ENCODE measurements around the gene STARD13.

STARD13 gene

DNA sequence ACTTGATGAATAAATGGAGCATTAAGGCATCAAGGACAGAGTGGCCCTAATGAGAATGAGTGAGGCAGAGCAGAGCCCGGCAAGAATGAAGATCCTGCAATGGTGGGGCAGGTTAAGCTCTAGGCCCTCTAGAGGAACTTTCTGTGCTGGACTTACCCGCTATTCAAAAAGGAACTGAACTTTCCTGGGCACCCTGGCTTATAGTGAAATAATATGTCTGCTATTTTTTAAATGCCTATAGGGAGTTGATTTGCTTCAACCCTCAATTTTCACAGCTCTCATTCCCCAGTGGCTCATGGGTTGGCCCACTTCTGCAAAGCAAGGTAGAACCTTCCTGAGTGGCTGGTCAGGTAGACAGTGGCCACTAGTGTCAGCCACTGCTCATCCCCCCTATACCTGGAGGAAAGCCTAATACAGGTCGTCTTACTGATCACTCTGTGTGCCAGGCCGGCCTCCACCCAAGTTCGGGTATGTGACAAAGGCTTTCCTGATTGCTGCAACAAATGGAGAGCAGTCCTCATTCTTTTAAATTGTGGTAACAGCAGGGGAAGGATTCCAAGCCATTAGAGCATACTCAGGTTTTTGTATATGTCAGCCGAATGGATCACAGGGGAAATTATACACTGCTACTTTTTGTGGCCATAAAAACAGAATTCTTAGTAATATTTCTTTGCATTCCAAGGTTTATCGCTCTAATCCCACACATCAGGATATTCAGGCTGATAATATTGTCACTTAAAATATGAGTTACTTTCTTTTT lies 166.4 kb downstream of the STARD13 start:
- Histone ChIP-seq H3K27ac (ENCODE audit: low read depth, low read length) (no peak overlapping the region), H3K36me3 (ENCODE audit: control insufficient read depth, insufficient read depth, low read length) (no peaks in the 10 kb centered on the region), H3K27me3 (ENCODE audit: control insufficient read depth, insufficient read depth, low read length) (no peaks in the 10 kb centered on the region), H3K9me3 (ENCODE audit: control insufficient read depth, insufficient read depth, low read length) (no peaks in the 10 kb centered on the region), H3K9ac (ENCODE audit: low read depth, low read length) (no peak overlapping the region), H3K4me3 (ENCODE audit: low read depth, low read length) (no peak overlapping the region), H3K4me1 (ENCODE audit: control insufficient read depth, insufficient read depth, low read length) (peaks cover 13% of the 10 kb centered on the region)

- Histone ChIP-seq H3K9me3 (ENCODE audit: control insufficient read depth, insufficient read depth, low read length) (no peaks in the 10 kb centered on the region), H3K27ac (ENCODE audit: low read depth, low read length) (no peak overlapping the region), H3K27me3 (ENCODE audit: control insufficient read depth, insufficient read depth, low read length) (no peaks in the 10 kb centered on the region), H3K4me1 (ENCODE audit: control insufficient read depth, insufficient read depth, low read length) (no peaks in the 10 kb centered on the region), H3K9ac (ENCODE audit: low read depth, low read length) (no peak overlapping the region), H3K4me3 (ENCODE audit: low read depth, low read length) (no peak overlapping the region), H3K36me3 (ENCODE audit: control insufficient read depth, insufficient read depth, low read length) (no peaks in the 10 kb centered on the region)
These were observed 169.1 kb downstream of the STARD13 start for GRCh38 chr13:33116321-33117010.

- H3K4me3 ChIP-seq (ENCODE audit: low read depth, low read length), result no peak overlapping the region
- H3K27me3 ChIP-seq (ENCODE audit: control insufficient read depth, insufficient read depth, low read length), result no peaks in the 10 kb centered on the region
- no peak overlapping the region for H3K27ac ChIP-seq (ENCODE audit: low read depth, low read length)
- no peak overlapping the region for H3K9ac ChIP-seq (ENCODE audit: low read depth, low read length)
- H3K9me3 ChIP-seq (ENCODE audit: control insufficient read depth, insufficient read depth, low read length), result no peaks in the 10 kb centered on the region
- no peaks in the 10 kb centered on the region for H3K4me1 ChIP-seq (ENCODE audit: control insufficient read depth, insufficient read depth, low read length)
- no peaks in the 10 kb centered on the region for H3K36me3 ChIP-seq (ENCODE audit: control insufficient read depth, insufficient read depth, low read length)
These were observed 170.3 kb downstream of the STARD13 start for GRCh38 chr13:33115274-33115673.

DNA sequence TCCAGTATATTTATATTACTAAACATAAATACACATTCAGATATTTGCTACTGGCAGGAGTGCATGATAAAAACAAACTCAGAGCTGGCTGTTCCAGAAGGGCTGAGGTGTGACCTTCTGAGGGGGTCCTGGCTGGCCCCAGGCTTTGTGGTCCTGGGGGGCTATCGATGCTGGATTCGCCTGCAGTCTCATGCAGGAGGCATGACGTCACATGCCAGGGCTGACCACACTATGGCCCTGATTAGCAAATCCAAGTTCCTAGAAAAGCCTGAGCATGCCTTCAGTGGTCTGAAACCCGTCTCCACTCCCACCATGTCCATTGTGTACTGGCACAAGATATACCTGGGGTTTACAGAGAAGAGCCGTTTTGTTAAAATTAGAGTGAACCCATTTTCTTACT lies 171.4 kb downstream of the STARD13 start:
- Histone ChIP-seq H3K27ac (ENCODE audit: low read depth, low read length) (no peak overlapping the region), H3K4me3 (ENCODE audit: low read depth, low read length) (no peak overlapping the region), H3K36me3 (ENCODE audit: control insufficient read depth, insufficient read depth, low read length) (no peaks in the 10 kb centered on the region), H3K9me3 (ENCODE audit: control insufficient read depth, insufficient read depth, low read length) (no peaks in the 10 kb centered on the region), H3K9ac (ENCODE audit: low read depth, low read length) (no peak overlapping the region), H3K4me1 (ENCODE audit: control insufficient read depth, insufficient read depth, low read length) (no peaks in the 10 kb centered on the region), H3K27me3 (ENCODE audit: control insufficient read depth, insufficient read depth, low read length) (no peaks in the 10 kb centered on the region)

DNA sequence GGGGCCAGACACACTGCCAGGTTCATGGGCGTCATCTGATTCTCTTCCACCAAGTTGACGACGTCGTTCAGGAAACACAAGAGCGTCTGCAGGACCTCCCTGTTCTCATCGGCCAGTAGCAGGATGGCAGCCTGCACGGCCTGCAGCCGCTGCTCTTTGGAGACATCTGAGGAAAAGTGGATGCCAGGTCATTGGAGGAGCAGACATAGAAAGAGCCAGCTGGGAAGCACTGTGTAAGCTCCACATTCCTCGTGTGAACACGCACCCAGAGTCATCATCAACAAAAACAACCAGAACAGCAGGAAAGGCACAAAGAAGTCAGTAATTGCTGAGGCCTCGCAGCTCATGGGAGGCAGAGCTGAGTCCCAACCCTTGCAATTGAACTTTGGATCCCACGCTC lies 172.8 kb downstream of the STARD13 start:
- no peaks in the 10 kb centered on the region for H3K9me3 ChIP-seq (ENCODE audit: control insufficient read depth, insufficient read depth, low read length)
- H3K4me1 ChIP-seq (ENCODE audit: control insufficient read depth, insufficient read depth, low read length), result no peaks in the 10 kb centered on the region
- H3K27ac ChIP-seq (ENCODE audit: low read depth, low read length), result no peak overlapping the region
- H3K27me3 ChIP-seq (ENCODE audit: control insufficient read depth, insufficient read depth, low read length), result no peaks in the 10 kb centered on the region
- H3K36me3 ChIP-seq (ENCODE audit: control insufficient read depth, insufficient read depth, low read length), result no peaks in the 10 kb centered on the region
- H3K4me3 ChIP-seq (ENCODE audit: low read depth, low read length), result no peak overlapping the region
- no peak overlapping the region for H3K9ac ChIP-seq (ENCODE audit: low read depth, low read length)

DNA sequence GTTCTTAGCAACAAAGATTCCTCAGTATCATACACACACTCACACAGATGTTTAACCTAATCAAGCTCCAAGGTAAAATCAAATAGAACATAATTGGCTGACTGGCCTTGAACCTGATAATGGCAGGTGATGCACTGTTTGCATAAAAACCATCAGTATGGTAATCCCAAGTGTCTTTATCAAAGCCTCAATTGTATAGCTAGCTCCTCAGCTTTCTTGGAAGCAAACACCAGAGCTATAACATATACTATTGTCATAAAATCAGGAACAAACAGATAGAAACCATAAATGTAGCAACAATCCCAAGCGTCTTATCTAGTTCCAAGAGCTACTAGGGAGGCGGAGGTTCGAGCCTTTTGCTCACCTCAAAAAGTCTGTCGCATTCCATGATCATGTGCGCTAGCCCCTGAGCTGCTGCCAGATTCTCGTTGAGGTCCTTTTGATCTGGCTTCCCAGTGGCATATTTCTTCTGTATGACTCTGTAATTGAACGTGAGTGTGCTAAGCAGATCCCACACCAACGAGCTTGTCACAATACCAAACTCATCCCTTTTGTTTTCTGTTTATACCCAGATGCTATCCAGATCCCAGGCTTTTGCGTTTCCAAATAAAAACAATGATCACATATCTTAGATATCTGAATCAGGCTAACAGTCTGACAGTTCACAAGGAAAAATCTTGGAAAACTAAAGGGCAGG lies 174.0 kb downstream of the STARD13 start:
- Histone ChIP-seq H3K27me3 (ENCODE audit: control insufficient read depth, insufficient read depth, low read length) (no peaks in the 10 kb centered on the region), H3K36me3 (ENCODE audit: control insufficient read depth, insufficient read depth, low read length) (no peaks in the 10 kb centered on the region), H3K9me3 (ENCODE audit: control insufficient read depth, insufficient read depth, low read length) (no peaks in the 10 kb centered on the region), H3K9ac (ENCODE audit: low read depth, low read length) (no peak overlapping the region), H3K4me1 (ENCODE audit: control insufficient read depth, insufficient read depth, low read length) (no peaks in the 10 kb centered on the region), H3K27ac (ENCODE audit: low read depth, low read length) (no peak overlapping the region), H3K4me3 (ENCODE audit: low read depth, low read length) (no peak overlapping the region)

DNA sequence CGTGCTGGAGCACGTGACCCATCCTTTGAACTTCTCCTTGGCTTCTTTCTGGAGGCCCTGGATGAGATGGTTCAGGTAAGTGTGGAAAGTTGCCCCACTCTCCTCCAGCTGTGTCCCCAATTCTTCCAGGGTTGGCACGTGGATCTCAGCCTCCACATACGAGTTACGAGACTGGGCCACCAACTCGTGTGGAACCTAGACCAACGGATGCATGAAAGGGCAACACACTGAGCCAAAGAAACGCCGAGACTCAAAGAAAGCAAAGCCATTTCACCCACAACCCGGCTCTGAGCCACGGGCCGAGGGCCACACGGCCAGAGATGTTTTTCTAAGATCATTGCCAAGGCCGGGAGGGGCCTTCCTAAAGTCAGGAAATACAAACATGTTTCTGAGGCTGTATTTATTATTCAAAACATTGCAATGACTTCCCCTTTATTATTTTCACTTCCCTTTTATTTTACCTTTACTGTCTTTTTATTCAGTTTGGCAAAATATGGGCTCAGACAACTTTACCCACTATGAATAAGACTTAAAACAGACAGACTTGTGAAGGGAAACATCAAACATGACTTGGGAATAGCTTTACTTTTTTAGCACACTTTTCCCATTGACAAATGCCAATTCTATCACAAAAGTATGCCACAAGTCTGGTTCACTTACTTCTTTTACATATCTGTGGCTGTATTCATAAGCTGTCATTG lies 174.7 kb downstream of the STARD13 start:
- Histone ChIP-seq H3K9me3 (ENCODE audit: control insufficient read depth, insufficient read depth, low read length) (no peaks in the 10 kb centered on the region), H3K4me1 (ENCODE audit: control insufficient read depth, insufficient read depth, low read length) (no peaks in the 10 kb centered on the region), H3K4me3 (ENCODE audit: low read depth, low read length) (no peak overlapping the region), H3K27me3 (ENCODE audit: control insufficient read depth, insufficient read depth, low read length) (no peaks in the 10 kb centered on the region), H3K9ac (ENCODE audit: low read depth, low read length) (no peak overlapping the region), H3K36me3 (ENCODE audit: control insufficient read depth, insufficient read depth, low read length) (no peaks in the 10 kb centered on the region), H3K27ac (ENCODE audit: low read depth, low read length) (no peak overlapping the region)

DNA sequence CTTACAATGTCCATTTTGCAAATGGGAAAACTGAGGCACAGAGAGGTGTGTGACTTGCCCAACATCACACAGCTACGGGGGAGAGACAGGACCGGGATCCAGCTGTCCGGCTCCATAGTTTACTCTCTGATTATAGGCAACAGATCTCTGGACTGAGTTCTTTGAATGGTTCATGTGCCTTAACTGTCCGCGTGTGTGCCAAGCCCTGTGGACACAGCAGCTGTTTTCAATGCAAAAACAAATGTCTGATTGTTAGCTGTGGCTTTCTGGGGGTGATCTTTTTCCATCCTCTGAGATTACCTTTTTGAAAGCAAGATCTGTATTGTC lies 175.2 kb downstream of the STARD13 start:
- no peak overlapping the region for H3K4me3 ChIP-seq (ENCODE audit: low read depth, low read length)
- no peaks in the 10 kb centered on the region for H3K4me1 ChIP-seq (ENCODE audit: control insufficient read depth, insufficient read depth, low read length)
- H3K27me3 ChIP-seq (ENCODE audit: control insufficient read depth, insufficient read depth, low read length), result no peaks in the 10 kb centered on the region
- H3K27ac ChIP-seq (ENCODE audit: low read depth, low read length), result no peak overlapping the region
- no peaks in the 10 kb centered on the region for H3K36me3 ChIP-seq (ENCODE audit: control insufficient read depth, insufficient read depth, low read length)
- H3K9ac ChIP-seq (ENCODE audit: low read depth, low read length), result no peak overlapping the region
- no peaks in the 10 kb centered on the region for H3K9me3 ChIP-seq (ENCODE audit: control insufficient read depth, insufficient read depth, low read length)

DNA sequence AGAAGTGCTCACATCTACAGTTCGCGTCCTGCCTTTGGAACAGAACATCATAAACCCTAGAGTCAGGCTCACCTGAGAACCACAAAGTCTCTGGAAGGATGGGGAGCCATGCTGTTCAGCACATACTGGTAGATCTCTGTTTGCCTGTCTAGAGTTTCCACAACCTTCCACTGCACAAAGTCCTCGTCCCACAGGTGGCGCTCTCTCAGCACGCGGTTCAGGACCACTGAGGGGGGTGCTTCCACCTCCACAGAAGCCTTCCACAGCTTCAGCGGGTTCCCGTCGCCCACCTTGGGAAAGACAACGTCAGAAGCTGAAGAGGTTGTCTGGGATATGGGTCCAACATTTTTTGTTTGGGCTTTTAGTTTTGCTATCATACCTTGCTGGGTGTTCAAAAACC lies 175.8 kb downstream of the STARD13 start:
- Histone ChIP-seq H3K27ac (ENCODE audit: low read depth, low read length) (no peak overlapping the region), H3K9ac (ENCODE audit: low read depth, low read length) (no peak overlapping the region), H3K4me1 (ENCODE audit: control insufficient read depth, insufficient read depth, low read length) (no peaks in the 10 kb centered on the region), H3K9me3 (ENCODE audit: control insufficient read depth, insufficient read depth, low read length) (no peaks in the 10 kb centered on the region), H3K4me3 (ENCODE audit: low read depth, low read length) (no peak overlapping the region), H3K27me3 (ENCODE audit: control insufficient read depth, insufficient read depth, low read length) (no peaks in the 10 kb centered on the region), H3K36me3 (ENCODE audit: control insufficient read depth, insufficient read depth, low read length) (no peaks in the 10 kb centered on the region)

DNA sequence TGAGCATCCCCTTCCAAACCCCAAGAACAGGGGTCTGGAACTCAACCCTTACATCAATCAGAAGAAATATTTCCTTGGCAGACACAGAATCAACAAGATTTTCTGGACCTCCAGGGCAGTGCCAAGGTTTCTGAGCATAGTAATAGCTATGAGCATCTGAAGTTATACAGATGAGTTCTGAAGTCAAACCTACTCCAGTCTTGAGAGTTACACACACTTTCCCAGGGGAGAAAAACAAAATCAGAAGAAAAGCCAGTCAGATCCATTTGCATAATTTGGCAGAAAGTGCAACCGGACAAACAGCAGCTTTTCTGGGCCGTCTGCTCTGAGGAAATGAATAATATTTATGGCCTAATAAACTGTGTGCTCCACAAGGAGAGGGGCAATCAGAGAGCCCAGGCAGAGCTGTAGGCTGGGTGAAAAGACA lies 176.3 kb downstream of the STARD13 start:
- Histone ChIP-seq H3K4me1 (ENCODE audit: control insufficient read depth, insufficient read depth, low read length) (no peaks in the 10 kb centered on the region), H3K9me3 (ENCODE audit: control insufficient read depth, insufficient read depth, low read length) (no peaks in the 10 kb centered on the region), H3K27me3 (ENCODE audit: control insufficient read depth, insufficient read depth, low read length) (no peaks in the 10 kb centered on the region), H3K27ac (ENCODE audit: low read depth, low read length) (no peak overlapping the region), H3K36me3 (ENCODE audit: control insufficient read depth, insufficient read depth, low read length) (no peaks in the 10 kb centered on the region), H3K9ac (ENCODE audit: low read depth, low read length) (no peak overlapping the region), H3K4me3 (ENCODE audit: low read depth, low read length) (no peak overlapping the region)

GRCh38 chr13:33108620-33109019 lies 176.9 kb downstream of the STARD13 start:
- Histone ChIP-seq H3K27ac (ENCODE audit: low read depth, low read length) (no peak overlapping the region), H3K27me3 (ENCODE audit: control insufficient read depth, insufficient read depth, low read length) (no peaks in the 10 kb centered on the region), H3K36me3 (ENCODE audit: control insufficient read depth, insufficient read depth, low read length) (no peaks in the 10 kb centered on the region), H3K4me1 (ENCODE audit: control insufficient read depth, insufficient read depth, low read length) (no peaks in the 10 kb centered on the region), H3K4me3 (ENCODE audit: low read depth, low read length) (no peak overlapping the region), H3K9me3 (ENCODE audit: control insufficient read depth, insufficient read depth, low read length) (no peaks in the 10 kb centered on the region), H3K9ac (ENCODE audit: low read depth, low read length) (no peak overlapping the region)
